NCI-H1436 treated with DMSO at 0.1 percent for 48 hours (cell line): ENCODE data around the gene TMEM121.
"Not testable (repeated sequence)": the region's sequence is repeated elsewhere in the genome, so short reads cannot be mapped to it uniquely, and the experiment has no call there.

Source experiments
- DNase-seq: peaks from one replicate; lab custom pipeline; 2025; lab: John Stamatoyannopoulos, UW

The TMEM121 gene

DNA sequence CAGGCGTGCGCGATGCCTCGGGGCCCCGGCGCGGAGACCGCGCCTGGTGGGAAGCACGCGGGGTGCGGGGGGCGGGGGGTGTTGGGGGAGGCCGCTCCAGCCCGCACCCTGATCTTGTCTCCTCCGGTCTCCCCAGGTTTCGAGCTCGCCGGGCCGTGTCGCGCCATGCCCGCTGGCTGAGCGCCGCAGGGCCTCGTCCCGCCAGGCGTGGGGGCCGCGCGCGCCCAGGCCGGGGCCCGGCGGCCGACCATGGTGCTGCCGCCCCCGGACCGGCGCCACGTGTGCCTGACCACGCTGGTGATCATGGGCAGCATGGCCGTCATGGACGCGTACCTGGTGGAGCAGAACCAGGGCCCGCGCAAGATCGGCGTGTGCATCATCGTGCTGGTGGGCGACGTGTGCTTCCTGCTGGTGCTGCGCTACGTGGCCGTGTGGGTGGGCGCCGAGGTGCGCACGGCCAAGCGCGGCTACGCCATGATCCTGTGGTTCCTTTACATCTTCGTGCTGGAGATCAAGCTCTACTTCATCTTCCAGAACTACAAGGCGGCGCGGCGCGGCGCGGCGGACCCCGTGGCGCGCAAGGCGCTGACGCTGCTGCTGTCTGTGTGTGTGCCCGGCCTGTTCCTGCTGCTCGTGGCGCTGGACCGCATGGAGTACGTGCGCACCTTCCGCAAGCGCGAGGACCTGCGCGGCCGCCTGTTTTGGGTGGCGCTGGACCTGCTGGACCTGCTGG lies 2.4 kb downstream of the TMEM121 start:
- DNase-seq: no peak

DNA sequence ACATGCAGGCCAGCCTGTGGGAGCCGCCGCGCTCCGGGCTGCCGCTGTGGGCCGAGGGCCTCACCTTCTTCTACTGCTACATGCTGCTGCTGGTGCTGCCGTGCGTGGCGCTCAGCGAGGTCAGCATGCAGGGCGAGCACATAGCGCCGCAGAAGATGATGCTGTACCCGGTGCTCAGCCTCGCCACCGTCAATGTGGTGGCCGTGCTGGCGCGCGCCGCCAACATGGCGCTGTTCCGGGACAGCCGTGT lies 2.9 kb downstream of the TMEM121 start:
- no peak for DNase-seq

DNA sequence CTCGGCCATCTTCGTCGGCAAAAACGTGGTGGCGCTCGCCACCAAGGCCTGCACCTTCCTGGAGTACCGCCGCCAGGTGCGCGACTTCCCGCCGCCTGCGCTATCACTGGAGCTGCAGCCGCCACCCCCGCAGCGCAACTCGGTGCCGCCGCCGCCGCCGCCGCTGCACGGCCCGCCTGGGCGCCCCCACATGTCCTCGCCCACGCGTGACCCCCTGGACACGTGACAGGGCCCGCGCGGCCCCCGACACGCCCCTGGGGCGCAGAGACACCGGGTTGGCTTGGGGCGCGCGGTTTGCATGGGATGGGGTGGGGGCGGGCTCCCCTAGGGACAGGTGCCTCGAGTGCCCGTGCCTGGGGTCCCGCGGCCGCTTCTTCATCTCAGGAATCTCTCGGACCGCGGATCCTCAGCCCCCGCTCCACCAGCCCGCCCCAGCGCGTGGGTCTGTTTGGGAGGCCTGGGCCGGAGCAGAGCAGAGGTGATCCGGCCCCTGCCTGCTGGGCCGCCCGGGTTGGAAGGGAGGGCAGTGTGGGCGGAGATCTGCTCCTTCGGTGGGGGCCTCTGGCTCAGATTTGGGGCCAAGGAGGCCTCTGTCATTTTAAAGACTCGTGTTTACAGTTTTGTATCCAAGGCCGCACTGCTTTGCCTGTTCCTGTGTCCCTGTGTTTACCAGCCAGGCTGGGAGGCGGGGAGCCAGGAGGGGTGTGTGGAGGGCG lies 3.3 kb downstream of the TMEM121 start:
- DNase-seq: no peak

DNA sequence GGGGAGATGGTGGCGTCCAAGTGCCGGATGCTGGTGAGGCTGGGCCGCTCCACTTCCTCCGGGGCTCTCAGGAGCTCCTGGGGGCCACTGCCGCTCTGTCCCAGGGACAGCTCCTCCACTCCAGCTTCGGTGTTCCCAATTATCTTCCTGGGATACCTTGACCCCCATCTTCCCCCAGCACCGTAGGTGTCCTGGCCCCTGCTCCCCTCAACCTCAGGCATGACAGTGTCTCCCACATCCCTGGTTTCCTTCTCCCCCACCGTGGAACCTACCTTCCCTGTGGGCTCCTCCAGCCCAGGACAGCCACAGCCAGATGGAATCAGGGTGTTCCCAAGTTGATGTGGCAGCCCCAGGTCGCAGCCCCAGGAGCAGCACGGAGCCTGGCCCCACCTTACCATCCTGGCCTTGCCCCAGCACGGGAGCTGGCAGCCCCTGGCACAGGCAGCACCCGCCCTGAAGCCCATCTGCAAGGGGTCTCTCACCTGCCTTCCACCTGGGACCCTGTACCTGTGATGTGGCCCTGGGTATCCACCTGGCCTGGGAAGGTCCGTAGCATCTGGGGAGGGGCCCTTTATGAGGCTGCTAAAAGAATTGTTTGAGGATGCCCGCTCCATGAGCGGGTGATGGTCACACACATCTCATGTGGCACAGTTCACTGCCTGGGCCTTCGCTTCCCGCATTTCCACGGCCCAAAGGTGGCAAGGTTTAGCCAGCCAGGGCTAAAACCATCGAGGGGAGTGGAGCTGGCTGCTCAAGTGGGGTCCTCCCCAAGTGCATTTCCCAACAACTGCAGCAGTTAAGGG lies 4.1 kb downstream of the TMEM121 start:
- DNase-seq: no peak

DNA sequence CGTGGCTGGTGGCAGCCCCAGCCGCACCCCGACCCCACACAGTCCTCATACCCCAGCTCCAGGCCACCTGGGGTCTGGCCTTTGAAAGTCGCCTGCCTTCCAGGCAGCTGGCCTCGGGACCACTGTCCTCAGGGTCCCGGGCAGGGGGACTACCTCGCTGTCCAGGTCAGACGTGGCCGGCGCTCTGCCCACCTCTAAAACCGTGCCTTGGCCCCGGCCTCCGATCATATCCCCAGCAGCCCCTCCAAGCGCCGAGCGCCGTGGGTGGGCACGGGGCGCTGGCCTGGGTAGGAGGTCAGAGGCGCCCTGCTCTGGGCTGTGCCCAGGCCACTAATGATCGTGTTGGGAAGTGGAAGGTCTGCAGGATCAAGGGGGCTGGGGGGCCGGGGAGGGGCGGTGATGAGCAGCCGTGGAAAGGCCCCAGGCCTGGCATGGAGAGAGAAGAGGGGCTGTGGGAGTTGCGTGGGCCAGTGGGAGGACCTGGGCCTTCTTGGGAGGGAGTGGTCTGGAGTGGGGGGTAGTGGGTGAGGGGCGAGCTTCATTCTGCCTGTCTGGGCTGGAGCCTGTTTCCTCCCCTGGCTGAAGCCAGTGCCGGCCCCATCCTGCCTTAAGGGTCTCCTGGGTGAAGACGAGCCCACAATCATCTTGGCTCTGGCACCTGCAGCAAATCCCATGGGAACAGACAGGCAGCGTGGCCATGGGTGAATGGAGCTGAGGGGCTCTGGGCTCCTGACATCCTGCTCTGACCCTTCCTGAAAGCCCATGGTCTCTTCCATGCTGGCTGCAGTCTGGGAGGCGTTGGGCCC lies 4.9 kb downstream of the TMEM121 start:
- DNase-seq: no peak

DNA sequence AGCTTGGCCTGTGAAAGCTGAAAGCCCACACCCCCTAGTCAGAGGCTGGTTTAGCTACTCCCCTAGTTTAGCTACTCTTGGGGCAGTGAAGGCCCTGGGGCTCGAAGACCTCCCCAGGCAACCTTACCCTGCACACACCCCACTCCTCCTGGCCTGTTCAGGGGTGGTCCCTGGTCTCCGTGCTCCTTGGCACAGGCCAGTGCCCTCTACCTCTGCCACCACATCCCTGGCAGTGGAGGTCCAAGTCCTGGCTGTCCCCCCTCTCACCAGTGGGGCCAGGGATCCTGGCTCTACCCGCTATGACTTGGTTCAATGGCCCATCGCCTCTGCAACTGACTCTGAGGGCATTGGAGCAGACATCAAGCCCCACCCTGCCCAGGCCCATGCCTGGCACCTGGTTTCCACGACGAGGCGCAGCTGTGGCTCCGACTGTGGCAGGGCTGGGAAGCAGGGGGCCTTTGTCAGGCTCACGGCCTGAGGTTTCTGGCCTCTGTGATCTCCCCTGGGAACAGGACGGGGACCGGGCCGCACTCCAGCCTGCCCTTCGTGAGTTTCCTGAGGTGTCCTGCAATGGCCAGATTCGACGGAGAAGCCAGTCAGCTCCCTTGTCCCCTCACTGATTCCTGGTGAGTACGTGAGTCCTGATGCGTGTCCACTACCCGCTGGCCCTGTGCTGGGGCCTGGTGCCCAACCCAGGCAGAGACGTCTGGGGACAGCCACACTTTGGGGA lies 5.7 kb downstream of the TMEM121 start:
- no peak for DNase-seq

DNA sequence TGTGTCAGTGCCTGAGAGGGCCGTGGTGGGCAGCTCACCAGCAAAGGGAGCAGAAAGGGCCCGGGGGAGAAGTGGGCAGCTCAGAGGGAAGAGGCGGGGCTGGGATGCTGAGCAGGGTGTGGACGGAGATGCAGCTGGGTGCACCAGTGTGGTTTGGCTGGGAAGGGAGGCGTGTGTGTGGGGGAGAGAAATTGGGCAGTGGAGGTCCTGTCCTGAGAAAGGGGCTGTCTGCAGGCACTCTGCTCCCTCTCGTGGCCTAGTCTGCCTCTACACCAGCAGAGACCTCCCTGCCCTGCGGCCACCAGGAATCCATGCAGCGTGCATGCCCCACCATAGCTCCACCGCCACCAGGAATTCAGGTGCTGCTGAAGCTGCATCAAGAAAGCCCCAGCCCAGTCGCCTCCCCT lies 6.4 kb downstream of the TMEM121 start:
- no peak for DNase-seq

DNA sequence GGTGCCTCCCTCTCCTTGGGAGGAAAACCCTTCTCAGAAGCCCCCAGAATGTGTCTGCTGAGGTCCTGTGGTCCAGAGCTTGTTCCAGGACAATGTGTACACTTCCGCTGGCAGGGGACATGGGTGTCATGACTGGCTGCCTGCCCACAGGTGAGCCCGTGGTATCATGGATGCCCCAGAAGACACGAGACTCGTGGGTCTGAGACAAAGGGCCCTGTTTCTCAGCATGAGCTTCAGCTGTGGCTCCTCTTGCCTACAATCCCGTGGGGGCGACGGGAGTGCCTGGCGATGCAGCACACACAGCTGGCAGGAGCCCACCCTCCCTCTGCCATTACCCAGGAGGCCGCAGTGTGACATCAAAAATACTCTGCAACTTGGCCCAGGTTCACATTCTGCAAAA lies 7.0 kb downstream of the TMEM121 start:
- no peak for DNase-seq

DNA sequence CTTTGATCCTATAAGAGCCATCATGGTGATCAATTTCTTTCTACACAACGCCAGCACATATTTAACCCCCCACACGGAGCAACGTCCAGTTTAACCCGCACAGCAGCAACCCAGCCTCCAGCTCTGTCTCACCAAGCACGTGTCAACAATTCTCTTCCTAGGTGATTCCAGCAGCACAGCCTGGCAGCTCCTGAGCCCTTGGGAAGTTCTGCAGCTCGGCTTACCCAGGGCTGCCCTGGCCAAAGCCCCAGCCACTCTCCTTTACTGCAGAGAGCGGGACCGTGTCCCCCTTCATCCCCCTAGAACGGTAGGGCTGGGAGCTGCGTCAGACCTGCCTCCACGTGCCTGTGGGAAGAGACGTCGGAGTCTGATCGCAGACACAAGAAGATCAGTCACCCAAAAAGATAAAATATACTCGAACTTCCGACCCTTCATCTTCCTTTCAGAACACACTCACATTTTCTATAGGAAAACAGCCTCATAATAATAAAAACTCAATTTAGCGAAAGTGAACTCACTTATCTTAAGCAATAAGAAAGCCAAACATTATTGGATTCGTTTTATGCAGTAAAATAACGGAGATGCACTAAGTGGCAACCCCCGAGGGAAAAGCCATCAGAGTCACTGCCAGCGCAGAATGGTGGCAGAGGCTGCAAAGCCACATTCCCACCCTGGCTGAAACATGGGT lies 7.6 kb downstream of the TMEM121 start:
- DNase-seq: no peak

DNA sequence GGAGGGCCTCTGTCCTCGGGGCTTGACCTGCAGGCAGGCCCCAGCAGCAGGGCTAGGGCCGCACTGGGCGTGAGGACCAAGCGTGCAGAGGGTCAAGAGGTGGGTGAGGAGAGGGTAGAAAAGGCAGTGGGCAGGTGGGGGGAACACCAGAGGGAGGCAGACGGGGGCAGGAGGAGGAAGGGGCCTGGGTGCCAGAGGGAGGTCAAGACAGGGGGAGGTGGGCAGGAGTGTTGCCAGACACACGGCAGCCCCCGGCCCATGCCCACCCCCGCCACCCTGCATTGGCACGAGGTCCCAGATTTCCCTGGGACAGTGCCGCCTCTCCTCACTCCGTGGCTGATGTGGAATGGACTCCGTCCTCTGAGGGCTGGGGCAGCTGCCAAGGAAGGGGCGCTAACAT lies 8.2 kb downstream of the TMEM121 start:
- DNase-seq: no peak

DNA sequence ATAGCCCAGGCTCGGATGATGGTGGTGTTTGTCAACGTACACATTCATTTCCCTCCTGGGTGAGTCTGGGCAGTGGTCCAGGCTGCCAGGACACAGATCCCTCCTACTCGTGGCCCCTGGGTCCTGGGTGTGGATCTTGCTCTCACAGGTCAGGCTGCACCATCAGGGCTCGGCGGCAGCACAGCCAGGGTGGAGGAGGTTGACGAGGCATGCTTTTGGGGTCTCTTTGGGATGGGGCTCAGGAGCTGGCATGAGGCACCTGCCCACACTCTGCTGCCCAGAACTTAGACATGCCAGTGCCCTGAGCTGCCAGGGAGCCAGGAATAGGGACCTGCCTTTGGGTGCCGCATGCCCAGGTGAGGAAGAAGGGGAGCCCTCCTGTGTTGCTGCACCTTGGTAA lies 9.7 kb downstream of the TMEM121 start:
- no peak for DNase-seq

DNA sequence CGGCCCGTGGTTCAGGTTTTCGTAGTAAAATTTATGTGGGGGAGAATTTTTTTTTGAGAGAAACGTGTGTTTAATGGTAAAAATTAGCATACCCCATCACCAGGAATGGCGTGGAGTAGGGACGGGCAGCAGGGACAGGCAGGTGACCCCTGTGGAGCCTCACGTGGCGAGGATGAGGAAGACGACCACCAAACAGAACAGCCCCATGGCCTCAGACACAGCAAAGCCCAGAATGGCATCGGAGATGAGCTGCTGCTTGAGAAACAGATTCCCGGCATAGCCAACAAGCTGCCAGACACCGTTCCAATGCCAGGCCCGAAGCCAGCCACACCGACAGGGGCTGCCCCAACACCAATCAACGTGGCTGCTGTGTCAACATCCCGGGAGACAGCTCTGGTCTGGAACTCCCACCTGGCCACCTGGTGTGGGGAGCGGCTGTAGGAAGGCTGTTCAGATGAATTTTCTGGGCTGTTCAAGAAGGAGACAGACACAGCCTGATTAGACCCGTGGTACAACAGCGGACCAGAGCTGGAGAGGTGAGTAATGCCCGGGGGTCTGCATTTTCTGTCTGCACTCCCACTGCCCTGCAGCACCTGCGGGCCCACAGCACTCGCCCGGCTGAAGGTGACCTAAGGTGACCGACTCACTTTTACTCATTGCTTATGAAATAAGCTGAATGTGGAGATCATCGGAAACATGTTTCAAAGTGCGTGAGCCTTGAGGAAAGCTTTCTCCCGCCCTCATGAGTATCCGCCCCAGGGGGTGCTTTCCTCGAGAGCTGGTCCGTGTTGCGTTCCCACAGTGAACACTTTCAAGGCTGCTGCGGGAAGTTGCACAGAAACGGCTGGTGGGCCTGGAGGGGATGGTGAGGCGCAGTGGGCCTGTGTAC lies 10.6 kb downstream of the TMEM121 start:
- no peak for DNase-seq

DNA sequence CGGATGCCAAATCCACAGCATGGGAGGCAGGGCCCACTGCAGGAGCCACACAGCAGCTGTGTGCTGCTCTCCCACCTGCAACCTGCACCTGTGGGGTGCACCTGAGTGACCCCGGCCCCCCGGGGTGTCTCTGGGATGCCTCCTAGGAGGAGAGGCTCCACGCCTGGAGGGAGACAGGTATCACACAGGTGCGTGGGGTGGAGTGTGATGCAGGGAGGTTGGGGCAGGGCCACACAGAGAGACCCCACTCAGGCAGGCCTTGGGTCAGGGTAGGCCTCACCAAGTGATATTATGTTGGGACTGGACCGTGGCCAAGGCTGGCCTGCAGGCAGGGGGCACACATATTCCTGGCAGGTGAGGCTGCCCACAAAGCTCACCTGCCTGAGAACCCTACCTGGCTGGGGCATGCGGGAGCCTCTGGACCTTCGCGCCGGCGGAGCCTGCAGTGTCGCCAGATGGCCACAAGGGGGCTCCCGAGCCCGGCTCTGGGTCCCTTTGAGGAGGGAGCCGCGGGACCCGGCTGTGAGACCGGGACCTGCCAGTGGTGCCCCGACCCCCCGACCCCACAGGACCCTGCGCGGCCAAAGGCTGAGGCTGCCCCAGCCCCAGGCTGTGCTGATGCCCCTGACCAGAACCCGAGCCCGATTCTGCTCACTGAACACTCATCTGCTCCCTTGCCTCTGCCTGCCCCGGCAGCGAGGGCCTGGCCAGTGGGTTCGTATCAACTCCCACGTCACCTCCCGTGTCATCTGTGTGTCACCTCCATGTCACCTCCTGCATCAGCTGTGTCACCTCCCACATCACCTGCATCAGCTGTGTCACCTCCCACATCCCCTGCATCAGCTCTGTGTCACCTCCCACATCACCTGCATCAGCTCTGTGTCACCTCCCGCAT lies 11.4 kb downstream of the TMEM121 start:
- no peak for DNase-seq

DNA sequence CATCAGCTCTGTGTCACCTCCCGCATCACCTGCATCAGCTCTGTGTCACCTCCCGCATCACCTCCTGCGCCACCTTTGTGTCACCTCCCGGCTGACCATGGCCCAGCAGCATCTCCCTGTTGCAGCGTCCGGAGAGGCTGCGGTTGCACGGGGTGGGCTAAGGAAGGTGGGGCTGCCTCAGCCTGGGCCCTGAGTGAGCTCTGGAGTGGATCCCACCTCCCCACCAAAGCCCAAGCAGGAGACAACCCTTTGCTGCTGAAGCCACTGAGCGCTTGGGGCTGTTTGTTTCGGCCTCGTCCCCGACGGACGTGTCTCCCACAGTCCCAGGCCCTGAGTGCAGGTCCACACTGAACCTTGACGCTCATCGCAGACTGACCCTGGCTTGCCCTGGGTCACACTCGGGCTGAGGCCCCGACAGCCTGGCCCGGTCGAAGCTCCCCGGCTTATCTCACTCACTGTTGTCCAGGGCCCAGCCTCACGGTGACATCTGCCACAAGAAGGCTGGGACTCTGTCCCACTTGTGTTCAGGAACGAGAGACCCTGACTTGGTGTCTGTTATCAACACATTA lies 12.2 kb downstream of the TMEM121 start:
- DNase-seq: no peak

DNA sequence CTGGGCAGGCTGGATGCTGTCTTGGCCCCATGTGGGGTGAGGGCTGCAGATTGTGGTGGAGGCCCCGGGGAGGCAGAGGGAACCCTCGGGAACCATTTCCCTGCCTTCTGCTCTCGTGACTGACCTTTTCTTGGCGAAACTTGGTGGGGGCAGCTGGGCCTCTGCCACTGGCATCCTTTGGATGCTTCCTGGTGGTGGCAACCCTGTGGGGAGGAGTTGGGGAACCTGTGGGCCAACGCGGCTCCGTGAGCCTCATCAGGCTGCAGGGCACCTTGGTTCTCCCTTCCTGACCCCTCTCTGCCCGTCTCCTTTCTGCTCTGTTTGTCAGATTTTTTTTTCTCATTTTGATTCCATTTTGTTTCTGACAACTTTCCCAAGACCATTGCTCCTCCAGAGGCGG lies 14.4 kb downstream of the TMEM121 start:
- no peak for DNase-seq

DNA sequence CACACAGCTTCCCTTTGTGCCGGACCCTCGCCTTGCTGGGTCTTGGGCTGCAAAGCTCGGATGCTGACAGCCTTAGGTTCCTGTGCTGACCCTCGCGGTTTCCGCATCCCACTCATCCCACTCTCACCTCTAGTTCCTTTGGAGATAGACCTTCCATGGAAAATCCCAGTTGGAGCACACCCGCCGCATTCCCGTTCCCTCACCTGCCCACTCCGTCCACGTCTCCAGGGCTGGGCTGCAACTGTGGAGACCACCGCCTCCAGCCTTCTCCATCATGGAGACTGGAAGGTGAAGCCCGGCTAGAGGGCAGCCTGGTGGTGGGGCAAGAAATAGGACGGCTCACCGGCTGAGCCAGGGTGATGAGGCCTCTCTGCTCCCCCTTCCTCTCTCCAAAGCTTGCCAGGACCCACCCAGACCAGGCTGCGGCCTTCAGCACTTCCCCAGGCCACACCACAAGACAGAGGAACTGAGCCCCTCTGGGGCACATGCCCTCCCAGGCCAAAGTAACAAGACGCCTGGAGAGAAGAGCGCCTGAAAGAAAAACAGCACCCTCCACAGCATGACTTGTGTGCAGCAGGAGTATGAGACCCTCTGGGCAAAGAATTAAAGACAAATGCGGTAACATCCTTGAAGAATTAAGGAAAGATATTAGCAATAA lies 15.0 kb downstream of the TMEM121 start:
- DNase-seq: no peak

DNA sequence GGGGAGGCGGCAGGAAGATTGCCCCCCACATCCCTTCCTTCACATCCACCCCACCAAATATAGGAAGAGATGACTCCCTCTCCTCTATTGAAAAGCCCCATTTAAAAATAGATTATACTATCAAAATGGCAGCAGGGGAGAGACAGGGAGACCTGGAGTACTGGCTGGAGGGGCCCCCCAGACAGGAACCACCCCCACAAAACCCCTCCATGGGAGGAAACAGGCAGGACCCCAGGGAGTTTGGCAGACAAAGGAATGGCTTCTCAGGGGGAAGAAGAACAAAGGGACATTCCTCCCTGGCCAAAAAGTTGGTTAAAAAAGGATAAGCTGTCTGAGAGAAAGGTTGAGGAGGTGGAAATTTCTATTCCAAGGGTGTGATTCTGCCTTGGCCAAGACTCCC lies 19.3 kb downstream of the TMEM121 start:
- DNase-seq: not testable (repeated sequence)

DNA sequence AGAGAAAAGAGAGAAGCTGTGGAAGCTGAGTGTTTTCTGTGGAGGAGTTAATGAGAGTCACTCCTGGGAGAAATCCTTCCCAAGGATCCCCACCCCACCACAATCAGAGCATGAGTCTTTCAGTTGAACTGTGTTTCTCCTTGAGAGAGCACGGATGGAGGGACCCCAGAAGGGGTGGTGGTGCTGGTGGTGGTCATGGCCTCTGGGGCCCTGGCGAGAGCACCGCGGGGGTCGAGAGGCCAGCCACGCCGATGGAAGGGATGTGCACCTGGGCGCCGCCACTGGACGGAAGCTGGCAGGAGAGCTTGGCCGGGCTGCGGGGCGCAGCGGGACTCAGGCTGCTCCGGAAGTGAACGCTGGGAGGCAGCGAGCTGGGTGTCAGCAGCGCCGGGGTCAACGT lies 20.0 kb downstream of the TMEM121 start:
- DNase-seq: not testable (repeated sequence)
